Neural cell (in vitro differentiated cells): Measurements from ENCODE around the gene FADS1.

ENCODE experiments used
- MXI1 ChIP-seq: fragments of 450-650 bp; conservative IDR thresholded peaks from 2 replicates; pipeline ENCODE4 v1.6.1; 2014; ENCODE audit warnings: antibody characterized with exemption, mild to moderate bottlenecking; ENCODE audit not compliant: poor library complexity, severe bottlenecking
- SMC3 ChIP-seq: fragments of 450-650 bp; conservative IDR thresholded peaks from 2 replicates; pipeline ENCODE4 v1.6.1; 2014; ENCODE audit warnings: antibody characterized with exemption, mild to moderate bottlenecking, moderate library complexity; ENCODE audit not compliant: poor library complexity

GRCh38 chr11:61810671-61811175 is 6.1 kb downstream of the FADS1 start:
- no peak for TF ChIP-seq MXI1
- no peak for TF ChIP-seq SMC3
